Upper lobe of right lung (tissue), 1 donor: ENCODE results near the gene MRPS12. TPM values are rescaled to one million over a fixed set of nuclear protein-coding genes. Genes with fewer than 3 reads are reported as not detected.
"Not testable (repeated sequence)": the region's sequence is repeated elsewhere in the genome, so short reads cannot be mapped to it uniquely, and the experiment has no call there.

Source experiments
- ATAC-seq: fragments of 200-7000 bp; cut with Tn5 transposase; one replicate; pipeline ENCODE4 v1.9.1; 2020; ENCODE audit warnings: mild to moderate bottlenecking, moderate library complexity
- DNase-seq: peaks from one replicate; pipeline ENCODE4 v3.0.0-alpha.2; 2020
- H3K27ac ChIP-seq: fragments of 200-600 bp; one replicate; pipeline ENCODE4 v1.8.0; 2022
- H3K27me3 ChIP-seq: fragments of 200-600 bp; one replicate; pipeline ENCODE4 v1.8.0; 2022; ENCODE audit warnings: mild to moderate bottlenecking
- H3K36me3 ChIP-seq: fragments of 200-600 bp; one replicate; pipeline ENCODE4 v1.8.0; 2022
- H3K4me1 ChIP-seq: fragments of 200-600 bp; one replicate; pipeline ENCODE4 v1.8.0; 2022
- H3K4me3 ChIP-seq: fragments of 200-600 bp; one replicate; pipeline ENCODE4 v1.8.0; 2022; ENCODE audit warnings: mild to moderate bottlenecking
- H3K9me3 ChIP-seq: fragments of 200-600 bp; one replicate; pipeline ENCODE4 v1.8.0; 2022
- CTCF ChIP-seq: fragments of 200-600 bp; IDR thresholded peaks from one replicate; pipeline ENCODE4 v1.8.0; 2022; ENCODE audit warnings: antibody characterized with exemption
- intact Hi-C: fragments of 100-400 bp; cut with DNase I; formaldehyde crosslinking; loops from one replicate; pipeline ENCODE4 v1.11.0; 2022
- long read RNA-seq: library from polyadenylated mRNA; unstranded; transcript quantifications from one replicate; pipeline ENCODE4 v2.0.0, GENCODE V29; 2021
- total RNA-seq: library from RNA; stranded (reverse); fragmentation: NEBNext Ultra II Directional; extraction: Animal tissue kit (Norgen Biotek cat#: 25700); gene quantifications from one replicate; pipeline ENCODE4 v1.2.1, GENCODE V29; 2021
- donor health status: DM: no; HTN: yes; CAD: no; lungs with severe emphysema.

The MRPS12 gene
- 28.8 TPM for total RNA-seq
- long read RNA-seq, transcript MRPS12-201 (3 exons, 1,207 nt): major isoform, 11 of 16 reads
- long read RNA-seq, partial matches to known transcripts: 0 of 16 reads
- long read RNA-seq, other reads (novel, unspliced or antisense): 1 of 16 reads

DNA sequence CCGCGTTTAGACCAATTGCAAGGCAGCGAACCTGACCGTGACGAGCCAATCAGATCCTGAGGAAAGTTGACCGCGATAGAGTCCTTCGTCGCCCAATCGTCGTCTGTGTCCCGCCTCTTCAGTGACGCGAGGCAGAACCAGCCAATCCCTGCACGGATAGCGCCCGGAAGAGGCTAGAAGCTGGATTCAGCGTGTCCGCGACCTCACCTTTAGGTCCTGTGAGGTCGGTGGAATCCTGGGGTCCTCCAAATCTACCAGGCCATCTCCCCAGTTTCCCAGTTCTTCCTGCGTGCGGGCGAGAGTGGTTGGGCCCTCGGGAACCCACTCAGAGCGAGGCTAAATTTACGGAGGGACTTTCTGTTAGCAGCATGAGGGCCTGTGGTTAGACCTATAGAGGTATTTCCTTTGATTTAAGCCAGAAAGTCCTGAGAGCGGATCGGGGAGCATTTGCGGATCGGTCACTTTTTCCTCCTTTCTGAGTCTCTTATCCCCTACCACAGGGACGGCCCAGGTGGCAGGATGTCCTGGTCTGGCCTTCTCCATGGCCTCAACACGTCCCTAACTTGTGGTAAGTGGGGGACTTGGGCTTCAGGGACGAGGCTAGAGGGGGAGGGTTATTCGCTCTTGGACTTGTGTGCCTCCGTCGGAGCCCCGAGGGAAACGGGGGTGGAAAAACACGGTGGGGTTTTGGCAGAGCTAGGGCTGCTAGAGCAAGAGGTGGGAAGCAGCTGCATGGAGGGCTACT is at the start of gene MRPS12:
Gene MRPS12 (plus strand): TSS at position 169 of the 745 bp plus-strand sequence. CDS start 351 bp downstream, at position 520.
- Histone ChIP-seq H3K27ac (peak within 1 kb of the TSS; percentile 86), H3K4me1 (peaks cover 15% of the 10 kb centered on the region), H3K27me3 (no peaks in the 10 kb centered on the region), H3K36me3 (peaks cover 8% of the 10 kb centered on the region), H3K9me3 (no peaks in the 10 kb centered on the region), H3K4me3 (peak within 1 kb of the TSS; percentile 83)
- peak; percentile 97 for ATAC-seq
- DNase-seq: peak; percentile 99
- intact Hi-C loops: no loop called here
- TF ChIP-seq CTCF: no peak

- no peak for DNase-seq
- intact Hi-C loops: no loop called here
- TF ChIP-seq CTCF: no peak
These were observed 47.5 kb upstream of the MRPS12 start for GRCh38 chr19:38883286-38883685.

DNA sequence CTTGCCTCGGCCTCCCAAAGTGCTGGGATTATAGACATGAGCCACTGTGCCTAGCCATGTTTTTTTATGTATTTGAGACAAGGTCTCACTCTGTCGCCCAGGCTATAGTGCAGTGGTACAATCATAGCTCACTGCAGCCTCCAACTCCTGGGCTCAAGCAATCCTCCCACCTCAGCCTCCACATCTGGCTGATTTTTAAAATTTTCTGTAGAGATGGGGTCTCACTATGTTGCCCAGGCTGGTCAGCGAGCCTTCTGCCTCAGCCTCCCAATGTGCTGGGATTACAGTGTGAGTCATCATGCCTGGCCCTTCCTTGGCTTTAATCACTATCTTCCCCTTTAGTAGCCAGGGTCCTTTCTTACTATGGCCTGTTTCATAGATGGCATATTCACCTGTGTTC is 46.1 kb upstream of the MRPS12 start:
- intact Hi-C loops, H3K27me3 ChIP-seq, H3K4me3 ChIP-seq, H3K4me1 ChIP-seq, DNase-seq, ATAC-seq, H3K9me3 ChIP-seq, H3K27ac ChIP-seq: not testable (repeated sequence)
- H3K36me3 ChIP-seq: peaks cover 46% of the 10 kb centered on the region

More at GRCh38 chr19:38883286-38883685, 47.5 kb upstream of the MRPS12 start:
- Histone ChIP-seq H3K4me1 (peaks cover 6% of the 10 kb centered on the region), H3K9me3 (no peaks in the 10 kb centered on the region), H3K27ac (no peak overlapping the region), H3K27me3 (no peaks in the 10 kb centered on the region), H3K4me3 (no peak overlapping the region), H3K36me3 (peaks cover 32% of the 10 kb centered on the region)
- ATAC-seq: no peak

- no peaks in the 10 kb centered on the region for H3K4me1 ChIP-seq
- peaks cover 43% of the 10 kb centered on the region for H3K36me3 ChIP-seq
- no peak overlapping the region for H3K27ac ChIP-seq
- no peaks in the 10 kb centered on the region for H3K27me3 ChIP-seq
- no peak overlapping the region for H3K4me3 ChIP-seq
- ATAC-seq (no peak), DNase-seq (no peak)
- TF ChIP-seq CTCF: no peak
- intact Hi-C loops: no loop called here
- H3K9me3 ChIP-seq: no peaks in the 10 kb centered on the region
These were observed 41.9 kb upstream of the MRPS12 start for GRCh38 chr19:38888876-38889275.

DNA sequence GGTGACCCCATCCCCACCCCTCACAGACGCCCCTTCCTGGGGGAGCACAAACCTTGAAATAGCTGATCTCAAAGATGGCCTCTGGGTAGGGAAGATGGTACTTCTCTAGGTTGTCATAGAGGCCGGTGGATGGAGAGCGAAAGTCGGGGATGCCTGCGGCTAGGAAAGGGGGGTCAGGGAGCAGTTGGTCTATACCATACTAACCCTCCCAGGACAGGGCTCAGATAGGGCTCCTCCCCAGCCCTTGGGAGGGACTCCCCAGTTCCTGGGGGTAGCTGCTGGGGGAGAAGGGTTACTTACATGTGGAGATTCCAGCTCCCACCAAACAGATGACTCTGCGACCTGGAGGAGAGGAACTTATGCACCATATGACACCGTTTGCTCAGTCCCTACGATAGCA is 40.9 kb upstream of the MRPS12 start:
- Histone ChIP-seq H3K36me3 (peaks cover 43% of the 10 kb centered on the region), H3K4me1 (no peaks in the 10 kb centered on the region), H3K27ac (no peak overlapping the region), H3K27me3 (no peaks in the 10 kb centered on the region), H3K9me3 (no peaks in the 10 kb centered on the region), H3K4me3 (no peak overlapping the region)
- ATAC-seq (no peak), DNase-seq (no peak)
- TF ChIP-seq CTCF: no peak
- intact Hi-C loops: no loop called here

- Histone ChIP-seq H3K4me3 (no peak overlapping the region), H3K36me3 (peaks cover 43% of the 10 kb centered on the region), H3K4me1 (no peaks in the 10 kb centered on the region), H3K27ac (no peak overlapping the region), H3K9me3 (no peaks in the 10 kb centered on the region), H3K27me3 (no peaks in the 10 kb centered on the region)
- no peak for ATAC-seq
- intact Hi-C loops: no loop called here
- TF ChIP-seq CTCF: no peak
- DNase-seq: no peak
These were observed 40.1 kb upstream of the MRPS12 start for GRCh38 chr19:38890686-38891085.
